Activated CD8-positive, alpha-beta T cell treated with anti-CD3 and anti-CD28 coated beads for 36 hours (primary cell): Measurements from ENCODE around the gene DGKI. TPM values are rescaled to one million over a fixed set of nuclear protein-coding genes. Genes with fewer than 3 reads are reported as not detected.

Source experiments
- ATAC-seq: fragments of 200-7000 bp; cut with Tn5 transposase; one replicate; pipeline ENCODE4 v1.10.0; 2021; ENCODE audit warnings: mild to moderate bottlenecking, moderate library complexity
- CTCF ChIA-PET: fragments of 350-600 bp; sonication (Branson Sonifier 250); formaldehyde crosslinking; loops from one replicate; lab custom pipeline; 2021; ENCODE audit warnings: antibody characterized with exemption; lab: Charles Lee
- POLR2A ChIA-PET: fragments of 350-600 bp; sonication (Branson Sonifier 250); formaldehyde crosslinking; loops from one replicate; lab custom pipeline; 2021; ENCODE audit warnings: antibody characterized with exemption; lab: Charles Lee
- DNase-seq: peaks from one replicate; pipeline ENCODE4 v3.0.0-alpha.2; 2020
- H3K27ac Mint-ChIP-seq: one replicate; pipeline ENCODE4 v1.8.0; 2021; ENCODE audit warnings: mild to moderate bottlenecking, mixed read lengths
- H3K27me3 Mint-ChIP-seq: one replicate; pipeline ENCODE4 v1.8.0; 2021; ENCODE audit warnings: mixed read lengths
- H3K36me3 Mint-ChIP-seq: one replicate; pipeline ENCODE4 v1.8.0; 2021; ENCODE audit warnings: low read depth, mixed read lengths
- H3K4me1 Mint-ChIP-seq: one replicate; pipeline ENCODE4 v1.8.0; 2021; ENCODE audit warnings: low read depth, mixed read lengths
- H3K4me3 Mint-ChIP-seq: one replicate; pipeline ENCODE4 v1.8.0; 2021; ENCODE audit warnings: mild to moderate bottlenecking, moderate library complexity, mixed read lengths
- H3K9me3 Mint-ChIP-seq: one replicate; pipeline ENCODE4 v1.8.0; 2021; ENCODE audit warnings: mixed read lengths
- CTCF ChIP-seq: fragments of 200-600 bp; IDR thresholded peaks from one replicate; pipeline ENCODE4 v1.8.0; 2022; ENCODE audit warnings: antibody characterized with exemption, mild to moderate bottlenecking
- intact Hi-C: fragments of 100-400 bp; cut with micrococcal nuclease; formaldehyde crosslinking; loops from one replicate; pipeline ENCODE4 v1.10.0; 2022
- total RNA-seq, 2 experiments: library from RNA; stranded (reverse); gene quantifications; one replicate each; pipeline ENCODE4 v1.2.3, GENCODE V29; 2021

DGKI gene
- total RNA-seq, 2 experiments from 2014 or later, result 0.38 to 0.65 TPM

GRCh38 chr7:137635874-137636273 is 210.9 kb downstream of the DGKI start:
- no peaks in the 10 kb centered on the region for H3K9me3 Mint-ChIP-seq
- no peak for ATAC-seq
- POLR2A ChIA-PET, result no interaction called here

GRCh38 chr7:137635132-137635531 is 211.6 kb downstream of the DGKI start:
- Mint-ChIP-seq H3K36me3 (no peaks in the 10 kb centered on the region), H3K27me3 (no peaks in the 10 kb centered on the region), H3K9me3 (no peaks in the 10 kb centered on the region), H3K27ac (no peak overlapping the region), H3K4me1 (no peaks in the 10 kb centered on the region), H3K4me3 (no peak overlapping the region)
- TF ChIP-seq CTCF, result no peak
- intact Hi-C loops, result no loop called here
- ATAC-seq (no peak), DNase-seq (no peak)
- ChIA-PET CTCF (interaction anchor here (1.4 to 2.7 kb wide), 2 partner anchors 9 to 11 kb away, joined by 5 to 12 read pairs; no protein-coding TSS in a partner anchor), POLR2A (no interaction called here)

More at GRCh38 chr7:137635874-137636273, 210.9 kb downstream of the DGKI start:
- H3K27me3 Mint-ChIP-seq, result no peaks in the 10 kb centered on the region
- H3K27ac Mint-ChIP-seq, result no peak overlapping the region
- no peak for DNase-seq
- no peaks in the 10 kb centered on the region for H3K4me1 Mint-ChIP-seq
- no peaks in the 10 kb centered on the region for H3K36me3 Mint-ChIP-seq
- CTCF ChIA-PET, result interaction anchor here (2.7 kb wide), 1 partner anchor 9 kb away, joined by 12 read pairs; no protein-coding TSS in a partner anchor
- H3K4me3 Mint-ChIP-seq, result no peak overlapping the region
- intact Hi-C loops, result no loop called here
- no peak for TF ChIP-seq CTCF

GRCh38 chr7:137634356-137634755 is 212.4 kb downstream of the DGKI start:
- no peaks in the 10 kb centered on the region for H3K4me1 Mint-ChIP-seq
- POLR2A ChIA-PET, result no interaction called here
- CTCF ChIA-PET, result interaction anchor here (1.4 to 2.7 kb wide), 2 partner anchors 8 to 10 kb away, joined by 5 to 12 read pairs; no protein-coding TSS in a partner anchor
- intact Hi-C loops, result no loop called here
- ATAC-seq, result no peak
- no peak for DNase-seq
- no peak for TF ChIP-seq CTCF
- no peak overlapping the region for H3K4me3 Mint-ChIP-seq
- H3K36me3 Mint-ChIP-seq, result no peaks in the 10 kb centered on the region
- no peaks in the 10 kb centered on the region for H3K27me3 Mint-ChIP-seq
- H3K27ac Mint-ChIP-seq, result no peak overlapping the region
- H3K9me3 Mint-ChIP-seq, result no peaks in the 10 kb centered on the region

GRCh38 chr7:137633133-137633532 is 213.6 kb downstream of the DGKI start:
- Mint-ChIP-seq H3K36me3 (no peaks in the 10 kb centered on the region), H3K4me1 (no peaks in the 10 kb centered on the region), H3K4me3 (no peak overlapping the region), H3K27ac (no peak overlapping the region), H3K9me3 (no peaks in the 10 kb centered on the region), H3K27me3 (peaks cover 3% of the 10 kb centered on the region)
- ATAC-seq (no peak), DNase-seq (no peak)
- intact Hi-C loops, result no loop called here
- ChIA-PET POLR2A (no interaction called here), CTCF (interaction anchor here (1.3 kb wide), 1 partner anchor 23 kb away, joined by 4 read pairs; no protein-coding TSS in a partner anchor)
- no peak for TF ChIP-seq CTCF

- ChIA-PET CTCF (interaction anchor here (0.9 to 2.7 kb wide), 4 partner anchors 13 to 363 kb away, joined by 3 to 31 read pairs (median 4); no protein-coding TSS in a partner anchor), POLR2A (no interaction called here)
- Mint-ChIP-seq H3K4me3 (no peak overlapping the region), H3K27ac (no peak overlapping the region), H3K36me3 (no peaks in the 10 kb centered on the region), H3K4me1 (no peaks in the 10 kb centered on the region), H3K27me3 (peaks cover 14% of the 10 kb centered on the region), H3K9me3 (no peaks in the 10 kb centered on the region)
- DNase-seq (no peak), ATAC-seq (no peak)
- no peak for TF ChIP-seq CTCF
- intact Hi-C loops, result no loop called here
Observed at GRCh38 chr7:137628216-137628615, 218.6 kb downstream of the DGKI start.
